Measurements from ENCODE around the gene PCSK5. TPM values are rescaled to one million over a fixed set of nuclear protein-coding genes. Genes with fewer than 3 reads are reported as not detected.

PCSK5 gene
- polyA plus RNA-seq, 1 donor from 2014 or later = 1.7 TPM

- Histone ChIP-seq H3K27ac (ENCODE audit: low read length) (no peak overlapping the region), H3K4me2 (ENCODE audit: low read length) (no peak overlapping the region), H4K20me1 (ENCODE audit: insufficient read depth) (no peaks in the 10 kb centered on the region), H3K9me2 (ENCODE audit: insufficient read depth, low read length) (no peaks in the 10 kb centered on the region), H3K27me3 (ENCODE audit: insufficient read depth, low read depth, low read length) (no peaks in the 10 kb centered on the region), H3K36me3 (ENCODE audit: insufficient read depth, low read length) (no peaks in the 10 kb centered on the region), H2AFZ (ENCODE audit: low read depth, low read length) (no peak overlapping the region), H3K9ac (ENCODE audit: low read length) (no peak overlapping the region), H3K4me3 (ENCODE audit: low read length) (no peak overlapping the region), H3F3A (ENCODE audit: insufficient read depth, low read length, poor library complexity, severe bottlenecking) (no peaks in the 10 kb centered on the region), H3K9me3 (ENCODE audit: low read length) (no peaks in the 10 kb centered on the region), H3K79me2 (replicated peaks; ENCODE audit: insufficient read depth, low read length) (no peaks in the 10 kb centered on the region)
- TF ChIP-seq TAF1 (IDR thresholded peaks at IDR 0.05; ENCODE audit: low read depth) (no peak), EP300 (conservative IDR thresholded peaks at IDR 0.05; ENCODE audit: poor library complexity, severe bottlenecking) (no peak), REST (IDR thresholded peaks at IDR 0.05; ENCODE audit: borderline replicate concordance) (no peak), POLR2AphosphoS5 (IDR thresholded peaks at IDR 0.05) (no peak), EZH2 (IDR thresholded peaks at IDR 0.05; ENCODE audit: borderline replicate concordance, insufficient read depth, low read length, poor library complexity, severe bottlenecking) (no peak), SMC3 (conservative IDR thresholded peaks at IDR 0.05; ENCODE audit: poor library complexity) (no peak), MXI1 (conservative IDR thresholded peaks at IDR 0.05; ENCODE audit: poor library complexity, severe bottlenecking) (no peak), CTCF (IDR thresholded peaks at IDR 0.05; ENCODE audit: poor library complexity, severe bottlenecking) (no peak), RAD21 (conservative IDR thresholded peaks at IDR 0.05) (no peak)
Measured at GRCh38 chr9:75995066-75995465, 104.6 kb downstream of the PCSK5 start.

- no peaks in the 10 kb centered on the region for H4K20me1 ChIP-seq (ENCODE audit: insufficient read depth)
- TF ChIP-seq RAD21 (conservative IDR thresholded peaks at IDR 0.05) (no peak), POLR2AphosphoS5 (IDR thresholded peaks at IDR 0.05) (no peak), SMC3 (conservative IDR thresholded peaks at IDR 0.05; ENCODE audit: poor library complexity) (no peak), MXI1 (conservative IDR thresholded peaks at IDR 0.05; ENCODE audit: poor library complexity, severe bottlenecking) (no peak), CTCF (IDR thresholded peaks at IDR 0.05; ENCODE audit: poor library complexity, severe bottlenecking) (no peak), EZH2 (IDR thresholded peaks at IDR 0.05; ENCODE audit: borderline replicate concordance, insufficient read depth, low read length, poor library complexity, severe bottlenecking) (no peak), REST (IDR thresholded peaks at IDR 0.05; ENCODE audit: borderline replicate concordance) (no peak), TAF1 (IDR thresholded peaks at IDR 0.05; ENCODE audit: low read depth) (no peak), EP300 (conservative IDR thresholded peaks at IDR 0.05; ENCODE audit: poor library complexity, severe bottlenecking) (no peak)
Measured at GRCh38 chr9:75996726-75997125, 106.3 kb downstream of the PCSK5 start.

More at GRCh38 chr9:75996726-75997125, 106.3 kb downstream of the PCSK5 start:
- Histone ChIP-seq H3K9me3 (ENCODE audit: low read length) (no peaks in the 10 kb centered on the region), H3F3A (ENCODE audit: insufficient read depth, low read length, poor library complexity, severe bottlenecking) (no peaks in the 10 kb centered on the region), H3K4me2 (ENCODE audit: low read length) (no peak overlapping the region), H3K36me3 (ENCODE audit: insufficient read depth, low read length) (no peaks in the 10 kb centered on the region), H3K27me3 (ENCODE audit: insufficient read depth, low read depth, low read length) (no peaks in the 10 kb centered on the region), H3K9me2 (ENCODE audit: insufficient read depth, low read length) (no peaks in the 10 kb centered on the region), H3K79me2 (replicated peaks; ENCODE audit: insufficient read depth, low read length) (no peaks in the 10 kb centered on the region), H2AFZ (ENCODE audit: low read depth, low read length) (no peak overlapping the region), H3K4me3 (ENCODE audit: low read length) (no peak overlapping the region), H3K9ac (ENCODE audit: low read length) (no peak overlapping the region), H3K27ac (ENCODE audit: low read length) (no peak overlapping the region)

All from neural cell (in vitro differentiated cells).